ENCODE measurements around the gene TPD52L2. TPM values are rescaled to one million over a fixed set of nuclear protein-coding genes. Genes with fewer than 3 reads are reported as not detected.

TPD52L2 gene
- total RNA-seq, 1 donor from 2014 or later: 78.0 TPM

- intact Hi-C loops (cut with micrococcal nuclease): no loop called here
- no peak for ATAC-seq
Observed at GRCh38 chr20:63833776-63834490, 31.1 kb upstream of the TPD52L2 start.

GRCh38 chr20:63834491-63834880, 30.6 kb upstream of the TPD52L2 start:
- DNase-seq (no peak), ATAC-seq (no peak)
- intact Hi-C loops (cut with micrococcal nuclease): no loop called here

More at GRCh38 chr20:63833776-63834490, 31.1 kb upstream of the TPD52L2 start:
- DNase-seq: no peak

GRCh38 chr20:63835021-63835858, 29.8 kb upstream of the TPD52L2 start:
- peak; percentile 91 for DNase-seq
- intact Hi-C loops (cut with micrococcal nuclease): no loop called here
- ATAC-seq: peak; percentile 85

- no peak for DNase-seq
- intact Hi-C loops (cut with micrococcal nuclease): no loop called here
Observed at GRCh38 chr20:63836458-63837344, 28.4 kb upstream of the TPD52L2 start.

GRCh38 chr20:63837479-63837878, 27.6 kb upstream of the TPD52L2 start:
- intact Hi-C loops (cut with micrococcal nuclease): no loop called here
- ATAC-seq (no peak), DNase-seq (no peak)

More at GRCh38 chr20:63836458-63837344, 28.4 kb upstream of the TPD52L2 start:
- no peak for ATAC-seq

- intact Hi-C loops (cut with micrococcal nuclease): no loop called here
- no peak for DNase-seq
- ATAC-seq: no peak
Observed at GRCh38 chr20:63839620-63840019, 25.4 kb upstream of the TPD52L2 start.

GRCh38 chr20:63840405-63840828, 24.7 kb upstream of the TPD52L2 start:
- DNase-seq (no peak), ATAC-seq (no peak)
- intact Hi-C loops (cut with micrococcal nuclease): no loop called here

GRCh38 chr20:63842258-63842657, 22.8 kb upstream of the TPD52L2 start:
- ATAC-seq: no peak
- no peak for DNase-seq
- intact Hi-C loops (cut with micrococcal nuclease): no loop called here

- intact Hi-C loops (cut with micrococcal nuclease): no loop called here
- ATAC-seq (no peak), DNase-seq (no peak)
Observed at GRCh38 chr20:63843222-63843621, 21.8 kb upstream of the TPD52L2 start.

GRCh38 chr20:63843778-63844177, 21.3 kb upstream of the TPD52L2 start:
- no peak for ATAC-seq
- DNase-seq: no peak
- intact Hi-C loops (cut with micrococcal nuclease): no loop called here

GRCh38 chr20:63844511-63844991, 20.5 kb upstream of the TPD52L2 start:
- no peak for DNase-seq
- intact Hi-C loops (cut with micrococcal nuclease): no loop called here
- ATAC-seq: no peak

- ATAC-seq: peak; percentile 90
- peak; percentile 85 for DNase-seq
- intact Hi-C loops (cut with micrococcal nuclease): no loop called here
Observed at GRCh38 chr20:63846128-63846771, 18.8 kb upstream of the TPD52L2 start.

GRCh38 chr20:63846888-63847236, 18.2 kb upstream of the TPD52L2 start:
- DNase-seq (no peak), ATAC-seq (no peak)
- intact Hi-C loops (cut with micrococcal nuclease): no loop called here

- peak; percentile 53 for DNase-seq
- ATAC-seq: peak; percentile 21
- intact Hi-C loops (cut with micrococcal nuclease): no loop called here
Observed at GRCh38 chr20:63847237-63848002, 17.6 kb upstream of the TPD52L2 start.

- DNase-seq: peak; percentile 49
- intact Hi-C loops (cut with micrococcal nuclease): no loop called here
- peak; percentile 9 for ATAC-seq
Observed at GRCh38 chr20:63848003-63848911, 16.8 kb upstream of the TPD52L2 start.

GRCh38 chr20:63850689-63851547, 14.2 kb upstream of the TPD52L2 start:
- intact Hi-C loops (cut with micrococcal nuclease): no loop called here
- DNase-seq (no peak), ATAC-seq (no peak)

Measured in left ventricle myocardium superior (tissue), 1 donor.